ENCODE data around the gene HTR7.

HTR7 gene

DNA sequence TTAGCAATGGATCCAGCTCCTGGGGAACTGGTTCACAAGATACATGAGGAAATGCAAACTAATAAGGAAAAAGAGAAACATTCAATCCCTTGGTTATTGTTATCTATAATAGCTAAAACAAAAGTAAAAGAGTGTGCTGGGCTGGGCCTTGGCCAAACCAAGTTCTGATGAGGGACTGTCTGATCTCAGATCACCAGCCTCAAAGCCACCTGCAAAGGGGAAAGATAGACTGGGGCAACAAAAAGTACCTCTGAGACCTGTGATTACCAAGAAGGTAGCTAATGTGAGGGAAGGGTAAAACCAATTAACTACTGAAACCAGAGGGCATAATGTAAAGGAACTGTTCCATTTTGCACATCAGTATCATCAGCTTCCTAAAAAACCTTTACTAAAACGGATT is 51.2 kb downstream of the HTR7 start:
- Histone ChIP-seq H3K9me3 (replicated peaks in 1 of 11) (peaks cover 1 to 39% (median 30%) of the 10 kb centered on the region in 11 experiments; a peak in 18 of 22 replicates), H3K4me1 (peaks cover 0 to 12% (median 0%) of the 10 kb centered on the region in 10 experiments; a peak in 1 of 20 replicates), H4K20me1 (peaks cover 0 to 45% (median 0%) of the 10 kb centered on the region in 11 experiments; a peak in 4 of 22 replicates), H3K27me3 (no peaks in the 10 kb centered on the region), H3K4me3 (no peak overlapping the region), H3K36me3 (no peaks in the 10 kb centered on the region; a peak in 1 of 22 replicates), H3K27ac (no peak overlapping the region), H3K4me2 (peak overlapping the region in 3 of 11 experiments; percentile 0 to 29 (median 20); a peak in 1 of 22 replicates), H3K9ac (no peak overlapping the region)
- no peak for TF ChIP-seq Cebpa-rat (IDR thresholded peaks at IDR 0.05)

DNA sequence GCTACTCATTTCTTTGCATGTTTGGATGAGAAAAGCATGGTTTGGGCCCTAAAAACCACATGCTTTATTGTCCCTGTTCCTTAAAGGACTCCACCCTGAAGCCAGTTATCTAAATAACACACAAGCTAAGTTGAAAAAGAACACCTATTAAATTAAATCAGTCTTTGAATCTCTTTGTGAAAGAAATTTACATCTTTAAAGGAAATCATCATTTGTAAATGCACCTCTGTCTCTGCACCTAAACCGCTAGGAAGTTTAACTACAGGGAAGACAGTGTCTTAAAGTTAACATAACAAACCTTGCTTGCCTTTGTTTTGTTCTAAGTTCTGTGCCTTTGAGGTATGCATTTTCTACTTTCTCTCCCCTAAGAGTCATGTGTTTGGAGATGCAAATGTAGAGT is 52.6 kb downstream of the HTR7 start:
- H3K36me3 ChIP-seq, result no peaks in the 10 kb centered on the region; a peak in 1 of 22 replicates
- H3K4me3 ChIP-seq, result no peak overlapping the region
- H4K20me1 ChIP-seq, result peaks cover 0 to 55% (median 0%) of the 10 kb centered on the region in 11 experiments; a peak in 4 of 22 replicates
- TF ChIP-seq Cebpa-rat (IDR thresholded peaks at IDR 0.05), result no peak
- H3K9me3 ChIP-seq (replicated peaks in 1 of 11), result peaks cover 5 to 45% (median 30%) of the 10 kb centered on the region in 11 experiments; a peak in 18 of 22 replicates
- H3K4me2 ChIP-seq, result no peak overlapping the region
- H3K27me3 ChIP-seq, result no peaks in the 10 kb centered on the region
- no peak overlapping the region for H3K9ac ChIP-seq
- peaks cover 0 to 12% (median 0%) of the 10 kb centered on the region in 10 experiments; a peak in 1 of 20 replicates for H3K4me1 ChIP-seq
- H3K27ac ChIP-seq, result no peak overlapping the region

DNA sequence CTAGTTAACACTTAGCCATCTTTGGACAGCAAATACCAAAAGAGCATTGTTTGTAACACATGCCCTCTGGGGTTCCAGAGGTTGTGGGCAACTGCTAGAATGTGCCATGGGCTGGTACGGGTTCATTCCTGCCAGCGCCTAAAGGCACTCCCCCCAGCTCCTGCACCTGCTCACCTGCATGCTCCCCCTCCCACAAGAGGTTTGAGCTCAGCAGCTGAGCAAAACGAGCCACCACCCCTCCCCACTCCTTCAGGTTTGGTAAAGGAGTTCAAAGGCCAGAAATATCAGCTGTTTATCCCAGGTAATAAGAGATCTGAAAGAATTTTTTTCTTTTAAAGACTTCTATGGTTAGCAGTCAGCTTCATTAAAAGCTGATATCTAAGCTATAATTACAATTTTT is 53.5 kb downstream of the HTR7 start:
- H3K27ac ChIP-seq, result no peak overlapping the region
- H3K27me3 ChIP-seq, result no peaks in the 10 kb centered on the region
- no peaks in the 10 kb centered on the region; a peak in 1 of 22 replicates for H3K36me3 ChIP-seq
- H3K4me2 ChIP-seq, result no peak overlapping the region
- peaks cover 11 to 48% (median 30%) of the 10 kb centered on the region in 11 experiments; a peak in 19 of 22 replicates for H3K9me3 ChIP-seq (replicated peaks in 1 of 11)
- H3K4me3 ChIP-seq, result no peak overlapping the region
- no peak overlapping the region for H3K9ac ChIP-seq
- H4K20me1 ChIP-seq, result peaks cover 0 to 58% (median 0%) of the 10 kb centered on the region in 11 experiments; a peak in 4 of 22 replicates
- no peak for TF ChIP-seq Cebpa-rat (IDR thresholded peaks at IDR 0.05)
- H3K4me1 ChIP-seq, result peaks cover 0 to 12% (median 0%) of the 10 kb centered on the region in 10 experiments; a peak in 1 of 20 replicates

DNA sequence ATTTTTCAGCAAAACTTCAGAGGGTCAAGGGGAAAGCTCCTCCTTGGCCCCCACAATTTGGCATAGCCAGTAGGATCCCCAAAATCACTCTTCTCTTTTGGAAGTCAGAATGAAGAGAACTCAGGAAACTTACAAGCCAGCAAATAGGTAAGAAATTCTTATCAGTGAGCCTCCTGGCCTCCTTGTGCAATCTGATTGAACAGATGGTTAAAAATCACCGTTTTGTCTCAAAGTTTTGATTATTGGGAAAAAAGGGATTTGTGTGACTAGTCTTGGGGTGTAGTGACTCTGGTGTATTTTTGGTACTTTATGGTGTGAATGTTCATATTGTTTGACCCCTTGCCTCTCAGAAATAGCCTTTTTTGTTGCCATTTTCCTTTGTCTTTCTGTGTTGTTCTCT is 56.2 kb downstream of the HTR7 start:
- Histone ChIP-seq H3K9ac (no peak overlapping the region), H3K27ac (no peak overlapping the region), H3K4me2 (no peak overlapping the region), H4K20me1 (peaks cover 0 to 68% (median 0%) of the 10 kb centered on the region in 11 experiments; a peak in 4 of 22 replicates), H3K27me3 (no peaks in the 10 kb centered on the region), H3K36me3 (peaks cover 0 to under 1% (median 0%) of the 10 kb centered on the region in 11 experiments; a peak in 1 of 22 replicates), H3K9me3 (replicated peaks in 1 of 11) (peaks cover 14 to 45% (median 20%) of the 10 kb centered on the region in 11 experiments; a peak in 19 of 22 replicates), H3K4me1 (peaks cover 0 to 8% (median 0%) of the 10 kb centered on the region in 10 experiments; a peak in 1 of 20 replicates), H3K4me3 (no peak overlapping the region)
- no peak for TF ChIP-seq Cebpa-rat (IDR thresholded peaks at IDR 0.05)

DNA sequence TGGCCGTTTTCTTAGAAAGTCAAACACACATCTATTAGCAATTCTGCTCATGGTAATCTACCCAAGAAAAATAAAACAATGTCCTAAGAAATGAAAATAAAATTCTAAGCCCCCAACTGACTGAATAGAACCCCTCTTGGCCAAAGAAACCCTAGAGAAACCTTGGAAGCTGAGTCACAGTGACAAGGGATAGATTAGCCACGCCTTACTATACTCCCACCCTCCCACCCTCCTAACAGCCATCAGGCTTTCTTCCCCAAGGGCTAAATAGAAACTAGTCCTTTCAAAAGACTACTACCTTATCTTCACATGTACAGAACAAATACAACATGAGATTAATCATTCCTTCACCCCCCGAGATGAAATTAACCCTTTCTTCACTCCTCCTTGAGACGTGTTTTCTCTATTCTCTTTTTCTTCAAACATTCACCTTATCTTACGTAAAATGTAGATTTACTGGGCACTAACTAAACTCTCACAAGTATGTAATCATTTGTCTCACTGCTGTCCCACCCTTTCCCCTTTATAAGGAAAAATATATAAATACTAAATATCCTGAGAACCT is 57.5 kb downstream of the HTR7 start:
- Histone ChIP-seq H3K9me3 (replicated peaks in 1 of 11) (peaks cover 26 to 53% (median 32%) of the 10 kb centered on the region in 11 experiments), H3K4me2 (no peak overlapping the region), H3K4me1 (no peaks in the 10 kb centered on the region), H3K9ac (no peak overlapping the region), H3K4me3 (no peak overlapping the region), H4K20me1 (peaks cover 0 to 70% (median 0%) of the 10 kb centered on the region in 11 experiments; a peak in 4 of 22 replicates), H3K27me3 (no peaks in the 10 kb centered on the region), H3K27ac (no peak overlapping the region), H3K36me3 (peaks cover 0 to 9% (median 0%) of the 10 kb centered on the region in 11 experiments; a peak in 3 of 22 replicates)
- TF ChIP-seq Cebpa-rat (IDR thresholded peaks at IDR 0.05), result no peak

DNA sequence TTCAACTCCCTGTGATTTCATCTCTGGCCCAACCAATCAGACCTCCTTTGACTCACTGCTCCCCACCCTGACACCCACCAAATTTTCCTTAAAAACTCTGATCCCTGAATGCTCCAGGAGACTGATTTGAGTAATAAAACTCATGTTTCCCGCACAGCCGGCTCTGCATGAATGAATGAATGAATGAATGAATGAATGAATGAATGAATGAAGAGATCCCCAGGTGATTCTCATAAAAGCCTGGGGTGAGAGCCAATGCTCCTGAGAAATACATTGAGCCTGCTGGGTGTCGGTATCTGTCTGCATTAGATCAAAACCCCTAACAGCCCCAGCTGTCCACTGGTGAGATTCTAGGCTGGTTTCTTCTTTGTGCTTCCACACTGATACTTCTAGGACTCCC is 58.7 kb downstream of the HTR7 start:
- Histone ChIP-seq H3K4me1 (peaks cover 0 to 7% (median 0%) of the 10 kb centered on the region in 10 experiments; a peak in 2 of 20 replicates), H3K27ac (no peak overlapping the region), H3K4me2 (no peak overlapping the region), H3K36me3 (peaks cover 0 to 9% (median 0%) of the 10 kb centered on the region in 11 experiments; a peak in 3 of 22 replicates), H3K27me3 (no peaks in the 10 kb centered on the region), H4K20me1 (peaks cover 0 to 67% (median 0%) of the 10 kb centered on the region in 11 experiments; a peak in 4 of 22 replicates), H3K9ac (no peak overlapping the region), H3K9me3 (replicated peaks in 1 of 11) (peaks cover 29 to 57% (median 38%) of the 10 kb centered on the region in 11 experiments), H3K4me3 (no peak overlapping the region)
- TF ChIP-seq Cebpa-rat (IDR thresholded peaks at IDR 0.05), result no peak

DNA sequence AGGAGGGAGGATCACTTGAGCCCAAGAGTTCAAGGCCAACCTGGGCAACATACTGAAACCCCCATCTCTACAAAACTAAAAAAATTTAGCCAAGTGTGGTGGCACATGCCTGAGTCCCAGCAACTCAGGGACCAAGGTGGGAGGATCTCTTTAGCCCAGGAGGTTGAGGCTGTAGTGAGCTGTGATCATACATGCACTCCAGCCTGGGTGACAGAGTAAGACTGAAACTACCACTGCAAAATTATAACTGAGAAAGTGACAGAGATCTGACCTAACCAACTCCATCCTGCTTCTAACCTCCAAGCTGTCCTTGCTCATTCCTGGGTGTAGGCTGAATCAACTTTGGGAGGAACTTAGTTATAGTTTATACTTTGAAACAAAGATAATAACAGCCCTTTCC is 59.4 kb downstream of the HTR7 start:
- peaks cover 0 to 9% (median 0%) of the 10 kb centered on the region in 11 experiments; a peak in 3 of 22 replicates for H3K36me3 ChIP-seq
- H3K4me2 ChIP-seq, result no peak overlapping the region
- TF ChIP-seq Cebpa-rat (IDR thresholded peaks at IDR 0.05), result no peak
- peaks cover 23 to 52% (median 36%) of the 10 kb centered on the region in 11 experiments for H3K9me3 ChIP-seq (replicated peaks in 1 of 11)
- H3K27ac ChIP-seq, result no peak overlapping the region
- H3K4me1 ChIP-seq, result peaks cover 0 to 13% (median 0%) of the 10 kb centered on the region in 10 experiments; a peak in 5 of 20 replicates
- H3K9ac ChIP-seq, result no peak overlapping the region
- no peak overlapping the region for H3K4me3 ChIP-seq
- H3K27me3 ChIP-seq, result no peaks in the 10 kb centered on the region
- H4K20me1 ChIP-seq, result peaks cover 0 to 67% (median 0%) of the 10 kb centered on the region in 11 experiments; a peak in 4 of 22 replicates

DNA sequence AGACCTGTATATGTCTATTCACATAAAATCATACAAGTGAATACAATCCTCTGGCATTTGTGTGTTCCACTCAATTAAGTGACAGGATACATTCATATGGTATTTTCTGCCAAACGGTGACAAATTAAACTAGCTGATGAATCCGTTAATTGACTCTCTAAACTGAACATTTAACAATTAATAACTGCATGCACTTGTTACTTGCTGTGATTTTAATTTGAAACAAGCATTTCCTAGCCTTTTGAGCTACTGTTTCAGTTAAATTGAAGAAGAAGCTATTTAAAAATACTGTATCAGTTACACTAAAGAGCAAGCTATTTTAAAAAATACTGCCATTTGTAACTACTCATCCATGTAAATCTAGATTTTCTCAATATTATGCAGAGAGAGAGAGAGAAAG is 67.4 kb downstream of the HTR7 start:
- peaks cover 0 to 76% (median 0%) of the 10 kb centered on the region in 11 experiments; a peak in 5 of 22 replicates for H4K20me1 ChIP-seq
- H3K4me3 ChIP-seq, result no peak overlapping the region
- H3K27ac ChIP-seq, result no peak overlapping the region
- peak overlapping the region in 7 of 11 experiments; percentile 3 to 82 (median 66); a peak in 12 of 22 replicates for H3K4me2 ChIP-seq
- peaks cover 20 to 51% (median 32%) of the 10 kb centered on the region in 10 experiments for H3K4me1 ChIP-seq
- H3K9ac ChIP-seq, result no peak overlapping the region; a peak in 1 of 22 replicates
- peaks cover 3 to 12% (median 11%) of the 10 kb centered on the region in 11 experiments; a peak in 20 of 22 replicates for H3K9me3 ChIP-seq (replicated peaks in 1 of 11)
- no peaks in the 10 kb centered on the region for H3K36me3 ChIP-seq
- H3K27me3 ChIP-seq, result no peaks in the 10 kb centered on the region
- no peak for TF ChIP-seq Cebpa-rat (IDR thresholded peaks at IDR 0.05)

DNA sequence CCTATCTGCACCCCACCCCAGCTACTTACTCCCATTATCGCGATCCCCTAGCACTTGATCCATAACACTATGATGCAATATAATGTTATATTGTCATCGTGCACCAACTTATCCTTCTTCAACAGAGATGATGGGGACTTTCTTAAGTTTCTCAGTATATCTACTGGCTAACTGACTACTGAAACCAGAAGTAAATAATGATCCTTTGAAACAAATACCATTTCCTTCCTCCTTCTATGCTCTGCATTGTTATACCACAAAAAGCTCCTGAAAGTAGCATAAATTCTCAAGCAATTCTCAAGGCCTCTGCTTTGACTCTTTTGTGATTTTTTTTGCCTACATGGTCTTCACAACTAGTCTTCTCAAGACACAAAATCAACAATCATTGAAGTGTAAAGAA is 68.9 kb downstream of the HTR7 start:
- peak overlapping the region in 4 of 11 experiments; percentile 5 to 47 (median 20); a peak in 4 of 22 replicates for H3K9ac ChIP-seq
- H3K27ac ChIP-seq, result peak overlapping the region in 8 of 11 experiments; percentile 1 to 56 (median 24); a peak in 9 of 22 replicates
- H3K36me3 ChIP-seq, result no peaks in the 10 kb centered on the region
- peaks cover 20 to 42% (median 32%) of the 10 kb centered on the region in 10 experiments for H3K4me1 ChIP-seq
- no peak overlapping the region; a peak in 1 of 20 replicates for H3K4me3 ChIP-seq
- peak overlapping the region; percentile 59 to 82 (median 66) for H3K4me2 ChIP-seq
- H3K9me3 ChIP-seq (replicated peaks in 1 of 11), result no peaks in the 10 kb centered on the region
- TF ChIP-seq Cebpa-rat (IDR thresholded peaks at IDR 0.05), result peak in 2 of 11 experiments; percentile 30 to 46; a peak in 2 of 22 replicates
- no peaks in the 10 kb centered on the region for H3K27me3 ChIP-seq
- H4K20me1 ChIP-seq, result peaks cover 0 to 83% (median 0%) of the 10 kb centered on the region in 11 experiments; a peak in 5 of 22 replicates
